K562 (cell line): ENCODE data around the gene KCNJ9. TPM values are rescaled to one million over a fixed set of nuclear protein-coding genes. Genes with fewer than 3 reads are reported as not detected.

Source experiments
- BHLHE40 ChIP-seq: IDR thresholded peaks from 2 replicates; pipeline ENCODE4 v1.6.1; 2011; ENCODE audit warnings: low read length, improper control_type of control experiment
- CBX8 ChIP-seq: fragments of 200-600 bp; sonication (generic); IDR thresholded peaks from 2 replicates; pipeline ENCODE4 v1.6.1; 2012; ENCODE audit warnings: borderline replicate concordance, mixed run types, low read depth, mild to moderate bottlenecking, moderate library complexity, mixed read lengths, low read length, control low read depth, inconsistent platforms; ENCODE audit not compliant: poor library complexity, severe bottlenecking; ENCODE audit errors: extremely low read depth
- CSDE1 ChIP-seq, 2 experiments: fragments of 450-650 bp; IDR thresholded peaks; 2 replicates each; pipeline ENCODE4 v1.6.1; 2016; ENCODE audit warnings: mild to moderate bottlenecking in 1 of 2
- E4F1 ChIP-seq: fragments of 250-450 bp; sonication (Bioruptor Pico); IDR thresholded peaks from 2 replicates; pipeline ENCODE4 v1.5.0; 2021; ENCODE audit warnings: mild to moderate bottlenecking, borderline replicate concordance
- EHMT2 ChIP-seq: fragments of 450-650 bp; IDR thresholded peaks from 2 replicates; pipeline ENCODE4 v1.6.1; 2018; ENCODE audit warnings: antibody characterized with exemption
- GTF2F1 ChIP-seq: IDR thresholded peaks from 2 replicates; pipeline ENCODE4 v1.6.1; 2011; ENCODE audit warnings: low read depth, low read length, improper control_type of control experiment
- HDAC1 ChIP-seq, 2 experiments: fragments of 450-650 bp; IDR thresholded peaks; 2 replicates each; pipeline ENCODE4 v1.6.1; 2016 to 2017; ENCODE audit warnings: inconsistent platforms in 1 of 2, mild to moderate bottlenecking in 1 of 2, moderate library complexity in 1 of 2
- MBD2 ChIP-seq: sonication (generic); IDR thresholded peaks from 2 replicates; pipeline ENCODE4 v1.6.1; 2016; ENCODE audit warnings: low read depth, borderline replicate concordance
- NBN ChIP-seq: fragments of 450-650 bp; IDR thresholded peaks from 2 replicates; pipeline ENCODE4 v1.6.1; 2016; ENCODE audit warnings: low read depth, mild to moderate bottlenecking
- NR1H2 ChIP-seq: sonication (generic); formaldehyde crosslinking; IDR thresholded peaks from 2 replicates; pipeline ENCODE4 v1.4.0; 2020; ENCODE audit warnings: mild to moderate bottlenecking, missing genetic modification reagents
- RBFOX2 ChIP-seq: fragments of 200-400 bp; formaldehyde crosslinking; IDR thresholded peaks from 2 replicates; pipeline ENCODE4 v1.6.1; 2017; ENCODE audit warnings: low read depth, mild to moderate bottlenecking, low read length, moderate library complexity
- RUNX1 ChIP-seq: sonication (generic); IDR thresholded peaks from 2 replicates; pipeline ENCODE4 v1.6.1; 2016; ENCODE audit warnings: antibody characterized with exemption, low read depth
- U2AF2 ChIP-seq: fragments of 200-400 bp; formaldehyde crosslinking; optimal IDR thresholded peaks from 2 replicates; pipeline ENCODE3; 2017; ENCODE audit warnings: low read depth, mild to moderate bottlenecking, low read length
- UBTF ChIP-seq, 2 experiments: IDR thresholded peaks; 2 replicates each; pipeline ENCODE4 v1.6.1; 2012; ENCODE audit warnings: improper control_type of control experiment in 2 of 2, low read depth in 2 of 2, low read length in 2 of 2, borderline replicate concordance in 1 of 2
- VEZF1 ChIP-seq: fragments of 200-800 bp; sonication (Bioruptor generic); IDR thresholded peaks from 2 replicates; pipeline ENCODE4 v1.6.1; 2017; ENCODE audit warnings: missing genetic modification characterization, missing compliant biosample characterization
- XRCC4 ChIP-seq: IDR thresholded peaks from one replicate; pipeline ENCODE4 v1.6.1; 2011; ENCODE audit not compliant: insufficient read depth, insufficient read length; ENCODE audit errors: extremely low read depth
- ZNF3 ChIP-seq: fragments of 250-450 bp; sonication (Bioruptor Pico); IDR thresholded peaks from 2 replicates; pipeline ENCODE4 v1.5.0; 2021; ENCODE audit warnings: mild to moderate bottlenecking, moderate library complexity
- ZNF311 ChIP-seq: fragments of 250-450 bp; sonication (Bioruptor Pico); IDR thresholded peaks from 2 replicates; pipeline ENCODE4 v1.4.0; 2020; ENCODE audit warnings: mild to moderate bottlenecking, moderate library complexity
- ZSCAN32 ChIP-seq: fragments of 450-650 bp; formaldehyde crosslinking; IDR thresholded peaks from 2 replicates; pipeline ENCODE4 v1.4.0; 2020; ENCODE audit warnings: mild to moderate bottlenecking, moderate library complexity
- polyA plus RNA-seq, 8 experiments: library from polyadenylated mRNA; depleted of rRNA in 4 of 8; stranded (reverse) in 5 of 8; unstranded in 3 of 8; fragments of >200 nt; fragmentation: Nextera tagmentation in 2 of 8; fragmentation: Illumina TruSeq in 1 of 8; extraction: Ambion mirVana in 2 of 8; extraction: Trizol in 1 of 8; gene quantifications; 2 replicates each; pipeline versions ENCODE4 v1.2.1 to v1.2.3, GENCODE V29; 2011 to 2014; ENCODE audit warnings: inconsistent platforms in 1 of 8, missing spikeins in 1 of 8
- total RNA-seq, 7 experiments: library from RNA; depleted of rRNA in 6 of 7; stranded (reverse); fragments of >200 nt in 6 of 7; fragmentation: Illumina TruSeq in 2 of 7; extraction: Trizol in 2 of 7; gene quantifications; 2 replicates each; pipeline versions ENCODE4 v1.2.1 to v1.2.3, GENCODE V29; 2011 to 2021; ENCODE audit warnings: low replicate concordance in 1 of 7
- TF ChIP-seq, protein P1 (sequence below): sonication (generic); formaldehyde crosslinking; IDR thresholded peaks from 2 replicates; pipeline ENCODE4 v1.4.0; 2020; ENCODE audit warnings: mild to moderate bottlenecking, missing genetic modification reagents

KCNJ9 gene
- total and polyA plus RNA-seq, 9 of the 15 experiments (the other 6 are each of a cell fraction or from before 2014, with no cell fraction given) = not detected

- no peak for TF ChIP-seq E4F1
- TF ChIP-seq NR1H2 (CRISPR knock-in tag) = no peak
- peak; percentile 66; the same call in 1 of the 2 replicates for TF ChIP-seq VEZF1 (CRISPR knock-in tag)
- TF ChIP-seq ZSCAN32 (CRISPR knock-in tag) = no peak
- no peak for TF ChIP-seq RUNX1
- peak; percentile 41 for TF ChIP-seq RBFOX2
- TF ChIP-seq GTF2F1 = no peak
- no peak for TF ChIP-seq ZNF3 (CRISPR knock-in tag)
- no peak for TF ChIP-seq CSDE1 (IDR thresholded peaks at IDR 0.05)
- TF ChIP-seq ZNF311 (CRISPR knock-in tag) = no peak
- peak; percentile 86 for TF ChIP-seq BHLHE40
- TF ChIP-seq, protein P1, sequence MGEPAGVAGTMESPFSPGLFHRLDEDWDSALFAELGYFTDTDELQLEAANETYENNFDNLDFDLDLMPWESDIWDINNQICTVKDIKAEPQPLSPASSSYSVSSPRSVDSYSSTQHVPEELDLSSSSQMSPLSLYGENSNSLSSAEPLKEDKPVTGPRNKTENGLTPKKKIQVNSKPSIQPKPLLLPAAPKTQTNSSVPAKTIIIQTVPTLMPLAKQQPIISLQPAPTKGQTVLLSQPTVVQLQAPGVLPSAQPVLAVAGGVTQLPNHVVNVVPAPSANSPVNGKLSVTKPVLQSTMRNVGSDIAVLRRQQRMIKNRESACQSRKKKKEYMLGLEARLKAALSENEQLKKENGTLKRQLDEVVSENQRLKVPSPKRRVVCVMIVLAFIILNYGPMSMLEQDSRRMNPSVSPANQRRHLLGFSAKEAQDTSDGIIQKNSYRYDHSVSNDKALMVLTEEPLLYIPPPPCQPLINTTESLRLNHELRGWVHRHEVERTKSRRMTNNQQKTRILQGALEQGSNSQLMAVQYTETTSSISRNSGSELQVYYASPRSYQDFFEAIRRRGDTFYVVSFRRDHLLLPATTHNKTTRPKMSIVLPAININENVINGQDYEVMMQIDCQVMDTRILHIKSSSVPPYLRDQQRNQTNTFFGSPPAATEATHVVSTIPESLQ = no peak
- TF ChIP-seq NBN = peak; percentile 29; the same call in 1 of the 2 replicates
- peak in 1 of 2 experiments; percentile 72; a peak in 2 of 4 replicates for TF ChIP-seq HDAC1 (IDR thresholded peaks at IDR 0.05)
- no peak for TF ChIP-seq CBX8
- TF ChIP-seq EHMT2 = no peak; the same call in 1 of the 2 replicates
- TF ChIP-seq XRCC4 = no peak
- no peak for TF ChIP-seq UBTF (IDR thresholded peaks at IDR 0.05; ENCODE audit: borderline replicate concordance in 1 of 2, low read depth in 2 of 2, low read length in 2 of 2)
- TF ChIP-seq U2AF2 = no peak
- TF ChIP-seq MBD2 = no peak
Measured at GRCh38 chr1:160101037-160101716, 19.8 kb downstream of the KCNJ9 start (continued).
